ENCODE measurements around the gene COL18A1.
"Not testable (repeated sequence)": the region's sequence is repeated elsewhere in the genome, so short reads cannot be mapped to it uniquely, and the experiment has no call there.

The COL18A1 gene

GRCh38 chr21:45404730-45405270 is at the start of gene COL18A1:
TSS of gene COL18A1 (plus strand) at chr21:45405165. CDS start at chr21:45405231, 66 bp downstream.
- DNase-seq (ENCODE audit: low read depth in 2 of 2) = peak; percentile 22 to 43

GRCh38 chr21:45355573-45355972 is 49.4 kb upstream of the COL18A1 start:
- DNase-seq (ENCODE audit: low read depth in 2 of 2) = no peak

- DNase-seq (ENCODE audit: low read depth in 2 of 2) = no peak
Measured at GRCh38 chr21:45356251-45356650, 48.7 kb upstream of the COL18A1 start.

- no peak for DNase-seq (ENCODE audit: low read depth in 2 of 2)
Measured at GRCh38 chr21:45356653-45357435, 48.1 kb upstream of the COL18A1 start.

DNA sequence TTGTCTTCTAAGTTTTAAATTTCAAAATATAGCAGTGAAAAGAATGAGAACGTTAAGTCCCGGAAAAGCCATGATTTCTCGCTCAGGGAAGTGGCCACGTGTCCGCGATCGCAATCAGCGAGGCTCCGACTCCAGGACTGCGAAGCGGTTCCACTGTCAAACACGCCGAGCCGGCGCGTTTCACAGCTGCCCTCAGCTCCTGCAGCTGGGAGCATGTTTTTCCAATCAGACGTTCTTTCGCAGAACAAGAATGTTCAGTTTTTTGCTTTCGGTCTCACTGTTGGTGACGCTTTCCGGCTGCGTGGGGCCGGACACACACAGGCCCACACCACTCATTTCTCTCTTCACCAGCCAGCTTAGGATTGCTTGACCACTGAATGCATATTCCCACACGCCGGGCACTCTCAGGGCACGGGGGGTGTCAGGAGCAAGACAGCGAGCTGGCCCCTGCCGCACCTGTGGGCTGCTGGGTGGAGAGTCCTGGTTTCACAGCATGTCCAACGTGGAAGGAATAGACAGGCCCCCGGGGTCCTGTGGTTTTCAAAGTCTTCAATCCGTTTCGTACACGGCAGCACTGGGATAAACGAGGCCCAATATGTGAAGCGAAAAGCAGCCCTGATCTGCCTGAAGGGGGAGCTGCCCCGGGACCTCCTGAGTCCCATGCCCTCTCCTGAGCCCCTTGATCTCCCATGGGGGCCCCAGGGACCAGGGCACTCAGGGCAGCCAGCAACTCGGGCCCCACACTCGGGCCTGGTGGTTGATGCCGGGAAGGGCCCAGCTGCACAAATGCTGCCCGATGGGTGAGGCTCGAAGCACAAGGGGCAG is 47.3 kb upstream of the COL18A1 start:
- no peak for DNase-seq (ENCODE audit: low read depth in 2 of 2)

GRCh38 chr21:45358261-45358670 is 46.7 kb upstream of the COL18A1 start:
- DNase-seq (ENCODE audit: low read depth in 2 of 2) = no peak

- no peak for DNase-seq (ENCODE audit: low read depth in 2 of 2)
Measured at GRCh38 chr21:45358711-45359310, 46.2 kb upstream of the COL18A1 start.

DNA sequence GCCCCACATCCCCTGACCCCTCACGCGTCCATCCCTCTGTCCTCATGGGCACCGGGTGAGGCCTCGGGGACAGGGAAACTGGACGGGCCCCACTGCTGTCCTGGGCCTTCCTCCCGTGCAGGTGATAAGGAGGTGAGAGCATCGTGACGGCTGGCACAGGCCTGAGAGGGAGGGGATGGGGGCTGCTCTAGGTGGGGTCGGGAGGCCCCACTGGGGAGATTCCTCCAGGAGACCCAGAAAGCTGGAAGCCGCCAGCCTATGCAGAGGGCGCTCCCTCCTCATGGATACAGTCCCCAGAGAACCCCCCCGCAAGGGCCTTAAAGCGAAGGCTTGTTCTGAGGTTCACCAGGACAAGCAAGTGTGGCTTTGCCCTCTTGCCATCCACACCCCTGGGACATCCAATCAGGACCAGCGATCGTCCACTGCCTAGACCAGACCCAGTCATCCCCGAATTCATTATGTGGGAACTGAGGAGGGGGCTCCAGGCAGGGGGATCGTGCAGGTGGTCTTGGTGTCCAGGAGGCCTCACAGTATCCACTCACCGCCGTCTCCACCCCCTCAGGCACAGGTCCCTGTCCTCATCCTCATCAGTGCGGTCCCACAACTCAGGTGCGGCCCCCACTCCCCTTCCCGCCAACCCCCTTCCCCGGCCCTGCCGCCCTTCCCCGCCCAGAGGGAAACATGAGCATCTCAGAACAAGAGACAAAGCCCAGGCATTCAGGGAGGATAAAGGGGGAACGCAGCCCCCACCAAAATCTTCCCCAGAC is 45.3 kb upstream of the COL18A1 start:
- DNase-seq (ENCODE audit: low read depth in 2 of 2) = no peak

DNA sequence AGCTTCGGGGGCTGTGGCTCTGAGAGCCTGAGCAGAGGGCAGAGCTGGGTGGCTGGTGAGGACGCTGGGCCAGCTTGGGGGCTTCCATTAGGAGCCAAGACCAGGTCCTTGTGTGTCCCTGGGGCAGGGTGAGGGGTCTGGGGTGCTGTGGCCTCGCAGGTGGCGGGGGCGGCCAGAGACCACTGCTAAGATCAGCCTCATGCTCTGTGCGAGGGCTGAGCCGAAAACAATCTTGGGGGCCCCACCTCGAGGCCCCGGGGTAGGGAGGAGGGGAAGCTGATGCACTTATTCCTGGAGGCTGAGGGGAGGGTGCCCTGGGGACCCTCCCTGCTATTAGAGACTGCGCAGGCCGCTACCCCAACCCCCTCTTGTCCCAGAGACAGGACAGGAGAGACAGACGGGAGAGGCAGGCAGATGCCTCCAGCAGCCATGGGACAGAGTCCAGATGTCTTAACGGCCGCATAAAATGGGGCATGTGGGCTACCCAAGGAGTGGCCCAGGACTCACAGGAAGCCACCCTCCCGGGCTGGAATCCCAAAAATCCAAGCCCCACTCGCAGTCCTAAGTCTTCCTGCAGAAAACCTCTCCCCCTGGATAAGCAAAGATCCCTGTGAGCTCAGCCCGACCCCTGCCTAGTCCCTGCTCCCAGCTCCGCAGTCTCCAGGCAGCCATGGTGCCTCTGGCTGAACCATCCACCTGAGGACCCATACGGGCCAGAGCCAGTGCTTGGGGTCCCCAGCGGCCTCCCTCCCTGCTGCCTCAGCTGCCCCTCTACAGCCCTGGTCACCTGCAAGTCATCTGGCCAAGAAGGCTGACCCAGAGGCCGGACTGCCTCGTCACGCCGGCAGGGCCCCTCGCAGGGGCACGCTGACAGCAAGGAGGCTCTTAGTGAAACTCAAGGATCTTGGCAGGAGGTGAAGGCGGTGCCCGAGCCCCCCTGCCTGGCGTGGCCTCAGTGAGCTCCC is 43.6 kb upstream of the COL18A1 start:
- DNase-seq (ENCODE audit: low read depth in 2 of 2) = no peak

GRCh38 chr21:45362077-45362747 is 42.8 kb upstream of the COL18A1 start:
- DNase-seq (ENCODE audit: low read depth in 2 of 2) = no peak

DNA sequence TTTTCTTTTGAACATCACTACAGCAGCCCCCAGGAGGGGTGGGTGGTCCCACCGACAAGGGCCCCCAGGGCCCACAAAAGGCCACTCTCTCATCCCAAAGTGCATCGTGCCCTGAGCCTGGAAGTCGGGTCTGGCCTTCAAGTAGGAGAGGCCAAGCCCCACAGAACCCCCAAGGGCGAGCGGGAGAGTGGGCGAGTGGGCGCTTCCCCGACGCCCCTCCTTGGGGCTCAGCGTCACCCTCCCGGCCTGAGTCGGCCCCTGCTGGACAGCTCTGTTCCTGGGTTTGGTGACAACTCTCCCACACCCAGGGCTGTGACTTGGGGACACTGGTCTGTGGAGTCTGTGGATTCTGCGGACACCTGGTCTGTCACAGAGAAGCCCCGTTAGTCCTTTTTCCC is 42.2 kb upstream of the COL18A1 start:
- DNase-seq (ENCODE audit: low read depth in 2 of 2) = no peak

- DNase-seq (ENCODE audit: low read depth in 2 of 2) = not testable (repeated sequence)
Measured at GRCh38 chr21:45363272-45363671, 41.7 kb upstream of the COL18A1 start.

DNA sequence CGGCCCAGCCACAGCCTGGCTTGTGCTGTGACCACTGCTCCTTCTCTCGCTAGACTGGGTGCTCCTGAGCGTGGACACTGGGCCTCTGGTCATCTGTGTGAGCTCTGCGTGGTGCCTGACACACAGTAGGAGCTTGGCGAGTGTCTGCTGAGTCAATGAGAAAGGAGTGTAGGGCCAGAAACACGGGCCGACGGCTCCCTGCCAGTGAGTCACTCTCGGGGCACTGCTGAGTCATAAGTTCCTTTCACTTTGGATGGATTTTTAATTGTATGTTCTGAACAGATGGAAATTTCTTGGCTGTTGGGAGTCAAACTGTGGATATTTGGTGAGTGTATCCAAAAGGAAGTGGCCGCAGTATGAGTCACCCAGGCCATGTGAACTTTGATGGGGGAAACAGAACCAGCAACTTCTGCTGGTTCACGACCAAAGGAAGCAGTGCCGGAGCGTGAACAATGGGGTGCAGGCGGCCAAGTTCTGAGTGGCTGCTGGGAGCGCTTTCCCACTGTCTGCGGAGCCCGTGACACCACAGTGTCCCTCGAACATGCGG is 41.0 kb upstream of the COL18A1 start:
- DNase-seq (ENCODE audit: low read depth in 2 of 2) = peak; percentile 20 to 32

- DNase-seq (ENCODE audit: low read depth in 2 of 2) = no peak
Measured at GRCh38 chr21:45364468-45365185, 40.3 kb upstream of the COL18A1 start.

DNA sequence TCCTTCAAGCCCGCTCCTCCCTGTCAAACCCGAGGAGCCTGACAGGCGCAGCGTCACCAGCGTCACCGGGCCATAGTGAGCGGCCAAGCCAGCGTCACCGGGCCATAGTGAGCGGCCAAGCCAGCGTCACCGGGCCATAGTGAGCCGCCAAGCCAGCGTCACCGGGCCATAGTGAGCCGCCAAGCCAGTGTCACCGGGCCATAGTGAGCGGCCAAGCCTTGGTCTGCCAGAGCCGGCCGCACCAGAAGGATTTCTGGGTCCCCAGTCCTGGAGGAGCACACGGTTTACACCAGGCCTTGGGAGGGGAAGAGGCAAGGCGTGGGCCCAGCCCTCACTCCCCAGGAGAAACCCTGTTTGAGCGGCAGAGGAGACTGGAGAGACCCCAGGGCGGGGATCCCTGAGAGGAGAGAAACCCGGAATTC is 39.8 kb upstream of the COL18A1 start:
- DNase-seq (ENCODE audit: low read depth in 2 of 2) = no peak

- DNase-seq (ENCODE audit: low read depth in 2 of 2) = no peak
Measured at GRCh38 chr21:45365608-45366241, 39.2 kb upstream of the COL18A1 start.

GRCh38 chr21:45366476-45366875 is 38.5 kb upstream of the COL18A1 start:
- no peak for DNase-seq (ENCODE audit: low read depth in 2 of 2)

GRCh38 chr21:45366931-45367401 is 38.0 kb upstream of the COL18A1 start:
- DNase-seq (ENCODE audit: low read depth in 2 of 2) = no peak
